Activated T-cell treated with anti-CD3 and anti-CD28 coated beads, Interleukin-2, amount 50 U/mL, for 48 hours (primary cell): ENCODE data around the gene PRKG1.
"Not testable (repeated sequence)": the region's sequence is repeated elsewhere in the genome, so short reads cannot be mapped to it uniquely, and the experiment has no call there.

ENCODE experiments used
- DNase-seq, 2 experiments: peaks; one replicate each; pipeline ENCODE4 v3.0.0-alpha.2; 2020

The PRKG1 gene

GRCh38 chr10:51716981-51717380 lies 642.7 kb downstream of the PRKG1 start:
- no peak for DNase-seq

GRCh38 chr10:51718804-51719291 lies 644.6 kb downstream of the PRKG1 start:
- no peak for DNase-seq

- no peak for DNase-seq
Observed at GRCh38 chr10:51724038-51724437, 649.8 kb downstream of the PRKG1 start.

DNA sequence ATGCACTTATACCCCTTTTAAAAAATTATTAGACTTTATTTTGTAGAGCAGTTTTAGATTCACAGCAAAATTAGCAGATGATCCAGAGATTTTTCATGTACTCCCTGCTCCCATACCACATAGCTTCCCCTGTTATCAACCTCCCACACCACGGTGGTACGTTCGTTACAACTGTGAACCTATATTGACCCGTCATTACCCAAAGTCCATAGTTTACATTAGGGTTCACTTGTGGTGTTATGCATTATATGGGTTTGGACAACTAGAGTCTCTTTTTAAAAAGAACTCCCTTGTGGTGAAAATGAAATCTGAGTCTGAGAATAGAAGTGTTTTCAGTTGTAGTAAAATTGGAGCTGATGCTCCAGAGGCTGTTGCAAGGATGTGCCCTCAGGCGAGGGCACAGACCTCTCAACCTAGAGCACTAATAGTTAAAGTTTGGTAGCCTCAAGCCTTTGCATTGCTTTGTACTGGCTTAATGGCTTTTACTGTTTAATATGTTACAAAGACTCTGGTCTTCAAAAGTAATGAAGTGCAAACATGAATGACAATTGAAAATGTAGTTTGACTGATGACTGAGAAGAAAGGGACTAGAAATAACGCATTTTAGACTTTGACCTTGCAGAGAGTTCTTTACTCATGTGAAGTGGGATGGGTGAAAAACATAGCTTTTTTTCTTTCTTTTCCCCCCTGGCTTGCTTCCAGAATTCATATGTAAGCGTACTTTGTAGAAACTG lies 655.7 kb downstream of the PRKG1 start:
- DNase-seq: no peak

DNA sequence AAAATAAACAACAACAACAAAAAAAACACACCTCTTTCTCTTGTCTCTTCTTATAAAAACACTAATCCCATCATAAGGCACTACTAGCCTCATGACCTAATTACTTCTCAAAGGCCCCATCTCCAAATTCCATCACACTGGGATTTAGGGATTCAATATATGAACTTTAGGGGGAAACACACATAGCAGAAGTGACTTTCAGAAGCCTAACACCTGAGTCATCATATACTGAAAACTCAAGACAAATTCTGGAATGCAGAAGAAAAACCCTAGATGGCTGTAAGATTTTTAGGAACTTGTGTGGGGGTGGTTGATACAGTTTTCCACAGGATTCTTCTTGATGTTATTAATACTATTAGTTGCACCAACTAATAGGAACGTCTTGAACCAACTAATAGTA lies 658.8 kb downstream of the PRKG1 start:
- DNase-seq: no peak

DNA sequence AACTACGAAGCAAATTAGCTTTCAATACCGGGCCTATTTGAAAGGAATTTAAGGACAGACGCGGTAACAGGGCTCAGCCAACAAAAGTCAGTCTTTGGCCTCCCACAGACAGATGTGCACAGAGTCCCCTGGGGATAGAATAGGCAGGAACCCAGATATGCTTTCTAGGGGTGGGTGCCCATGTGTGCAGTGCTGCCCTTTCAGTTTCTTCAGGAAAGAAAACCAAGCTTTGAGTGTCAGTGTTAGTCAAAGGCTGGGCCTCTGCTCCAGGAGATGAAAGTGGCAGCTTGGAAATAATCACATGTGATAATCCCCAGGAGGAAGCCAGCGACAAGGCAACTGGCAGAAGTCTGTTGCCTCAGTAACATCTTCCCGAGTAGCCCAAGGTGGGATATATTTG lies 668.9 kb downstream of the PRKG1 start:
- DNase-seq: no peak

DNA sequence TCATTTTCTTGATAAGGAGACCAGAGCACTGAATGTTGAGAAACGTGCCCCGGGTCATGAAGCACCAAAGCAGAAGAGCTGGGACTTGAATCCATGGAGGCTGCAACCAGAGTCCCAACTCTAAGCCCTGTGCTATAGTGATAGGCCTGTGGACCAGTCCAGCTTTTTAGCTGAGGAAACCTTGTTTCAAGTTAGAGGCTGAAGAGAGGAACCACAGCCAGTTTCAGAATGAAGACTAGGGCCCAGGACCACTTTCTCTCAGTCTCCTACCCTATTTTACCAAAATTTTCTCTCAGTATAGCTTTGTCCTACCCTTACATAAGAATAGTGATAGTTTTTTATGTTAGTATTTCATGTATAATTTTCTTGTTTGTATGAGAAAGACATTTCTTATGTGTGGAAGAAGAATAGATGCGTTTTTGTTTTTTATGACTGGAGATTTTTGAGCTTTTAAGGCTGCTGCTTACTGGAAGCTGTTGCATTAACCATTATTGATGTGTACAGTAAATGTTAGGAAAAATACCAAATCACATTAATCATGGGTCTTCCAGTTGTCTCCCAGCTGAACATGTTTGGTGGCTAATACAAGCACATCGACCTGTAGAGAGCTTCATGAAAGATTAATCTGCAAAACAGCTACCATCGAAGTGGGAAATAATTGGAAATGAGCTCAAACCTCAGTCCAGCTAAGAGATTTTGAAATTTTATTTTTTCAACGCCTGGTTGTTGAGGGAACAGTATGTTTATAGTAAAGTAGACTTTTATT lies 670.1 kb downstream of the PRKG1 start:
- DNase-seq: no peak

DNA sequence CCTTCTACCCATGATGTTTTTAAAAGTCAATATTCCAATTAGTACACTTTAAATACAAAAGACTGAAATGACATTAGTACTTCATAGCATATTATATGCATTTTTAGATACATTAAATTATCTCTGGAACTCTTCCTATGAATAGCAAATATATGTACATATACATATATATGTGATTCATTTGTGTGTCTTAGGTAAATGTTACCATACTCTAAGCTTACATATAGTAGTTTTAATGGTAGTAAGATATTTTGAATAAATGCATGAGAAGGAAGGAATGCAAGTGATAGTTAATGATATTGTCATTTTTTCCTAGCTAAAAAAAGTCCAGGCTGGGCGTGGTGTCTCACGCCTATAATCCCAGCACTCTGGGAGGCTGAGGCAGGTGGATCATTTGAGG lies 671.1 kb downstream of the PRKG1 start:
- no peak for DNase-seq

DNA sequence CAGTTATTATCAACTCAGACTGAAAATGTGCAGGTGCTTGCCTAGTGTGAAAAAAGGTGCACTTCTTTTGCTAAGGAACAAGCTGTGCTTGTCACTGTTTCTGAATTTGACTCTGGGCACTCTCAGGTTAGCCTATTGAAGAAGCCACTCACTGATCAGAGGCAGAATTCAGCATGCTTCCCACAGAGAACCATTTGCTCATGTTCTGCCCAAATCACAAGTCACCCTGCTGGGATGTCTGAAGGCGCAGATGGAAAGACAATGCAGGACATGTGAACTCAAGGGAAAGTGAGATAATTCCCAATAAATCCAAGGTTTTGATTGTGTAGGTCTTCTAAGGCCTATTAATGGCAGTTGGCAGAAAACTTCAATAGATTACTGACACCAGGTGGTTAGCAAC lies 672.9 kb downstream of the PRKG1 start:
- no peak for DNase-seq

DNA sequence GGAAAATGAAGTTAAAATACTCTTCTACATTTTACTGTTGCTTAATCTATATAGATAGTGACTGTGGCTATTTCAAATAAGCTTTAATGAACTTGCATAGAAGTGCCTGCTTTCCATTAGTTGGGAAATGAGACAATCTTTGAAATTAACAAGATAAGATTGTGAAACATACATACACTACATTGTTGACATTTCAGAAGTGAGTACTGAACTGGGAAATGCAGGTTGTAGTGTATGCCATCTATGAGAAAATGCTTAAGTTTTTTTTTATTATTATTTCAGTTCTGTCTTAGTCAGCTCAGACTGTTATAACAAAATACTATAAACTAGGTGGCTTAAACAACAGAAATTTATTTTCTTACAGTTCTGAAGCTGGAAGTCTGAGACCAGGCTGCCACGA lies 674.7 kb downstream of the PRKG1 start:
- DNase-seq: no peak

- no peak for DNase-seq
Observed at GRCh38 chr10:51758366-51758765, 684.1 kb downstream of the PRKG1 start.

GRCh38 chr10:51758838-51759237 lies 684.6 kb downstream of the PRKG1 start:
- not testable (repeated sequence) for DNase-seq

GRCh38 chr10:51759896-51760534 lies 685.7 kb downstream of the PRKG1 start:
- no peak for DNase-seq

DNA sequence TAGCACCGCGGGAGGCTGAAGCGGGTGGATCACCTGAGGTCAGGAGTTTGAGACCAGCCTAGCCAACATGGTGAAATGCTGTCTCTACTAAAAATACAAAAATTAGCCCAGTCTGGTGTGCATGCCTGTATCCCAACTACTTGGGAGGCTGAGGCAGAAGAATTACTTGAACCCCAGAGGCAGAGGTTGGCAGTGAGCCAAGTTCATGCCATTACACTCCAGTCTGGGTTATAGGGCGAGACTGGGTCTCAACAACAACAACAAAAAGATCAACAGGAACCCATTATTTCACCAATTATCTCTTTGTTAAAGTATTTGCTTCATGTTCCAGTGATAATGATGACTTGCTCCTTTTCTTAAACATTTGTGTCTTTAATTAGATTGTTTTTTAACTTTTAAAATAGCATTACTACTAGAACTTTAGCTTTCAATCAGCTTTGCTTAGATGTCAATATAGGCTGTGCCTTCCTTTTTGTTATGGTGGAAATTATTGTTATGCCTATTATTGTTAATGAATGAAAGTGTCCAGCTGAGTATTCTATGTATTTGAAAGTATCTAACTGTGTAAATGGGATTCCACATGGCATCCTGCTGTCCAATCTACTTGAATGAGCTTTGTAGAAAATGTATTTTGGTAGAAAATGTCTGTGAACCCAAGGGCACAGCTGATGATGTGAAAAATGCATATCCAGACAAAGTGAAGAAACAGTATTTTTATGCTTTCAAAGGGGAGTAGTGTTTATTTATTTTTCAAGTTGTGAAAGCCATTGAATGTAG lies 686.8 kb downstream of the PRKG1 start:
- DNase-seq: no peak

DNA sequence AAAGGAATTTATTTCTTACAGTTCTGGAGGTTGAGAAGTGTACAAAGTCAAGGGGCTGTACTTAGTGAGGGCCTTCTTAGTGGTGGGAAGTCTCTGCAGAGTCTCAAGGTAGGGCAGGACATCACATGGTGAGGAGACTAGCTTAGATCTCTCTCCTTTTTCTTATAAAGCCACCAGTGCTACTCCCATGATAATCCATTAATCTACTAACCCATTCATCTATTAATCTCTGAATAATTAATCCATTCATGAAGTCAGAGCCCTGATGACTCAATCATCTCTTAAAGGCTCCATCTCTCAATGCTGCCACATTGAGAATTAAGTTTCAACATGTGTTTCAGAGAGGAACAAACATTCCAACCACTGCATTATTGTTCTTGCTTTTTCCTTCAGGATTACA lies 689.5 kb downstream of the PRKG1 start:
- DNase-seq: no peak

DNA sequence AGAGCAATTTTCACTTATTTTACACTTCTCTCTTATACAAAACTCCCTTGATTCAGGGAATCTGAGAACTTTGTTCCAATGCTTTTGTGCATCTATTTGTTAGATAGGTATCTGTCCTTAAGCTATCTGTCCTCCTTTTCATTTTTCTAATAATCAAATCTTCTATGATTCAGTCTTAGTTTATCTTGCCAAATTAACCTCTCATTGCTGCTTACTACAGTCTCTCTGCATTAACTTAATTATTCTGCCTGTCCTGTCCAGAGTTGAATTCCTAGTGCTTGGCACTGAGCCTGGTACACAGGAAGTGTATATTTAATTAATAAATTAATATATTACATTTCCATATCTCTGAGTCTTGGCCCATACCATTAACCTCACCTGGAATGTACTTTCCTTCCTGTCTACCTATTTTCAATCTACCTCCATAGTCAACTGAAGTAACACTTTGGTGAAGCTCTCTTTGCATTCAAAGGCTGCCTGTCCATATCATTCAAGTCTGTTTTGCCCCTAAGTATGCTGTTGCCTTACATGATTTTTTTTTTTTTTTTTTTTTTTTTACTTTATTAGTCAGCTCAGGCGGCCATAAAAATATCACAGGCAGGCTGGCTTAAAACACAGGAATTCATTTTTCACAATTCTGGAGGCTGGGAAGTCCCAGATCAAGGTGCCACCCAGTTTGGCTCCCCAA lies 691.1 kb downstream of the PRKG1 start:
- DNase-seq: no peak

- no peak for DNase-seq
Observed at GRCh38 chr10:51766423-51767102, 692.3 kb downstream of the PRKG1 start.

DNA sequence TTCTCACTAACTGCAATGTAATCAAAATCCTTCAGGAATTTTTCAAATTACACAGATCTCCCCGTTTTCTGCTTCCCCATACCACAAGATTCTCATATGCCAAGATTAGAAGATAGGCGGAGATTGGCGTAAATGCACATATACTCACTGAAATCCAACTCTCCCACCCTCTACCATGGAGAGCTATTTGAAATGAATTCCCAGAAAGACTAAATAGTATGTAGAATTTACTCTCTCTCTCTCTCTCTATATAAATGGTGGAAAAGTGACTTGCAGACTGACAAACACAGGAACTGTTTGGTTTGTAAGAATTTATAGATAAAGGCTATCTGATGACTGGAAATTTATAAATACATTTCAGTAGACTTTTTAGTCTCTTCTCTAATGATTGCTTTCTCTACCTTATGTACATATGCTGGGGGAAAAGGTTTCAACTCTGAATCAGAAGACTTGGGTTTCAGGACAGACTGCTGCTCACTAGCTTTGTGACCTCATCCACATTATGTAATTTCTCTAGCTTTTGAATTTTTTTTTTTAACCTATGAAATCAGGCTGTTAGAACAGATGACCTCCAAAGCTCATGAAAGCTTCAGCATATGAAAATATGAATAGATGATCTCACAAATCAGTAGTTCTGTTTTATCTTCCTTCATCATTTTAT lies 692.9 kb downstream of the PRKG1 start:
- DNase-seq: no peak

GRCh38 chr10:51768886-51769465 lies 694.7 kb downstream of the PRKG1 start:
- DNase-seq: no peak

DNA sequence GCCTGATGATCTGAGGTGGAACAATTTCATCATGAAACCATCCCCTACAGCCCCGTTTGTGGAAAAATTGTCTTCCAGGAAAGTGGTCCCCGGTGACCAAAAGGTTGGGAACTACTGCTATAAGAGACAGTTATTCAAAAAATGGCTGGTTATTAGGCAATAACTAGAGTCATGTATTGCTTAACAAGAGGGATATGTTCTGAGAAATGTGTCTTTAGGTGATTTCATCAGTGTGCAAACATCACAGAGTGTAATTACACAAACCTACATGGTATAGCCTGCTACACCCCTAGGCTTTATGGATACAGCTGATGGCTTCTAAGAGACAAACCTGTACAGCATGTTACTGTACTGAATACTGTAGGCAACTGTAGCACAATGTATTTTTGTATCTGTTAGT lies 696.4 kb downstream of the PRKG1 start:
- no peak for DNase-seq

DNA sequence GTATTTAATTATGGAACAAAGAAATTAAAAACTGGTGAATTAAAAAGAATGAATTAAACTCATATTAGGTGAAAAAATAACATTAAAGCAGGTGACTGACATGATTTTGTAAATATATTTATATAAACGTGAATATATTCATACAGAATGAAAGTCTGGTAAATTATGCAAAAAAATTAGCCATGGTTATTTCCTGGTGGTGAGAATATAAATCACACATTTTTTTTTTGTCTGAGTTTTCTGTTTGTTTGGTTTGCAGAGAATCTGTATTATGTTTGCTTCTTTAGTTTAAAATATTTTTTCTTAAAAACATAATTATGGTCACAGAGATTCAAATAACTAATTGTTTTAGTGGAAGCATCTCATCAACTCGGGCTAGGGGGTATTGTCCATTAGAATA lies 698.1 kb downstream of the PRKG1 start:
- DNase-seq: no peak
